Neuronal stem cell (in vitro differentiated cells): Measurements from ENCODE around the gene ADARB1.
A peak's percentile ranks its signal among the peaks of the same experiment; 100 is the strongest.
"Not testable (repeated sequence)": the region's sequence is repeated elsewhere in the genome, so short reads cannot be mapped to it uniquely, and the experiment has no call there.

ENCODE experiments used
- DNase-seq: peaks from one replicate; pipeline ENCODE4 v3.0.0-alpha.2; 2013; ENCODE audit warnings: low spot score
- H2AFZ ChIP-seq: one replicate; pipeline ENCODE4 v1.6.1; 2013; ENCODE audit warnings: mild to moderate bottlenecking, low read length, inconsistent platforms
- H2AK5ac ChIP-seq: 2 replicates; pipeline ENCODE4 v1.6.1; 2013; ENCODE audit warnings: low read depth, mild to moderate bottlenecking, inconsistent platforms, low read length, moderate library complexity, mixed read lengths
- H2BK120ac ChIP-seq: 2 replicates; pipeline ENCODE4 v1.6.1; 2013; ENCODE audit warnings: low read depth, mild to moderate bottlenecking, inconsistent platforms, low read length, moderate library complexity, mixed read lengths
- H2BK12ac ChIP-seq: one replicate; pipeline ENCODE4 v1.6.1; 2013; ENCODE audit warnings: low read length, inconsistent platforms
- H2BK15ac ChIP-seq: 2 replicates; pipeline ENCODE4 v1.6.1; 2013; ENCODE audit warnings: mild to moderate bottlenecking, low read length, inconsistent platforms, mixed read lengths
- H2BK5ac ChIP-seq: one replicate; pipeline ENCODE4 v1.6.1; 2013; ENCODE audit warnings: inconsistent platforms, mild to moderate bottlenecking, low read length, moderate library complexity
- H3K14ac ChIP-seq: one replicate; pipeline ENCODE4 v1.6.1; 2013; ENCODE audit warnings: low read length, inconsistent platforms
- H3K18ac ChIP-seq: 2 replicates; pipeline ENCODE4 v1.6.1; 2013; ENCODE audit warnings: low read length, inconsistent platforms
- H3K23ac ChIP-seq: 2 replicates; pipeline ENCODE4 v1.6.1; 2013; ENCODE audit warnings: low read depth, mild to moderate bottlenecking, mixed read lengths, low read length, inconsistent platforms; ENCODE audit not compliant: poor library complexity
- H3K27ac ChIP-seq: replicated peaks from 3 replicates; pipeline ENCODE4 v1.5.1; 2013; ENCODE audit warnings: low read length, inconsistent platforms
- H3K27me3 ChIP-seq, 3 experiments: 2 replicates each; pipeline ENCODE4 v1.6.1; 2013; ENCODE audit warnings: low read length in 3 of 3, mild to moderate bottlenecking in 2 of 3, inconsistent platforms in 1 of 3, low read depth in 1 of 3, mixed read lengths in 1 of 3, moderate library complexity in 1 of 3; ENCODE audit not compliant: control insufficient read depth in 3 of 3, insufficient read depth in 3 of 3
- H3K36me3 ChIP-seq, 2 donors: replicated peaks in 1 of 2; 2 replicates each; pipeline ENCODE4 v1.6.1; 2013; ENCODE audit warnings: low read length in 2 of 2; ENCODE audit not compliant: control insufficient read depth in 2 of 2, insufficient read depth in 2 of 2
- H3K4ac ChIP-seq: 2 replicates; pipeline ENCODE4 v1.6.1; 2013; ENCODE audit warnings: inconsistent platforms, mild to moderate bottlenecking, low read length, moderate library complexity
- H3K4me1 ChIP-seq, 2 donors: 1 replicate in 1 of 2; 2 replicates in 1 of 2; pipeline ENCODE4 v1.6.1; 2013; ENCODE audit warnings: low read length in 2 of 2, low read depth in 1 of 2; ENCODE audit not compliant: control insufficient read depth in 2 of 2, insufficient read depth in 1 of 2
- H3K4me2 ChIP-seq: one replicate; pipeline ENCODE4 v1.6.1; 2013; ENCODE audit warnings: mild to moderate bottlenecking, low read length, inconsistent platforms; ENCODE audit not compliant: insufficient read depth, poor library complexity, severe bottlenecking
- H3K4me3 ChIP-seq, 2 donors: 2 replicates each; pipeline ENCODE4 v1.5.1; 2013; ENCODE audit warnings: low read length in 2 of 2, mild to moderate bottlenecking in 2 of 2, inconsistent platforms in 1 of 2, moderate library complexity in 1 of 2
- H3K79me1 ChIP-seq: one replicate; pipeline ENCODE4 v1.6.1; 2013; ENCODE audit warnings: low read depth, mild to moderate bottlenecking, inconsistent platforms, low read length, moderate library complexity
- H3K9ac ChIP-seq: one replicate; pipeline ENCODE4 v1.6.1; 2013; ENCODE audit warnings: mild to moderate bottlenecking, low read depth, low read length, inconsistent platforms; ENCODE audit not compliant: poor library complexity
- H3K9me3 ChIP-seq, 2 donors: replicated peaks in 1 of 2; 2 replicates each; pipeline versions ENCODE3 to v1.6.1; 2013; ENCODE audit warnings: low read length in 2 of 2, mild to moderate bottlenecking in 2 of 2, inconsistent platforms in 1 of 2, low read depth in 1 of 2, mixed read lengths in 1 of 2, moderate library complexity in 1 of 2; ENCODE audit not compliant: control insufficient read depth in 2 of 2, insufficient read depth in 1 of 2
- H4K8ac ChIP-seq: one replicate; pipeline ENCODE4 v1.6.1; 2013; ENCODE audit warnings: low read depth, mild to moderate bottlenecking, inconsistent platforms, low read length, moderate library complexity
- H4K91ac ChIP-seq: one replicate; pipeline ENCODE4 v1.6.1; 2013; ENCODE audit warnings: low read length, low read depth, mild to moderate bottlenecking, inconsistent platforms; ENCODE audit not compliant: poor library complexity
- WGBS, 2 donors: extraction: QIAGEN DNeasy Blood & Tissue Kit; methylation state at CpG; one replicate each; pipeline ENCODE4 v1.1.7; 2013; ENCODE audit warnings: missing lambda C conversion rate in 2 of 2, mixed read lengths in 1 of 2; ENCODE audit not compliant: insufficient read length in 2 of 2, insufficient replicate concordance in 1 of 2; ENCODE audit errors: extremely low coverage in 2 of 2; 5-methylcytosine and 5-hydroxymethylcytosine counted together

The ADARB1 gene

GRCh38 chr21:45140944-45141343 lies 66.6 kb downstream of the ADARB1 start:
- not testable (repeated sequence) for H2BK15ac ChIP-seq, H3K4me3 ChIP-seq, H3K4me2 ChIP-seq, H3K4ac ChIP-seq, H3K9me3 ChIP-seq, H3K18ac ChIP-seq, H3K27me3 ChIP-seq, H3K9ac ChIP-seq, H2BK12ac ChIP-seq, H3K27ac ChIP-seq, H4K8ac ChIP-seq, H3K36me3 ChIP-seq, H2AFZ ChIP-seq, DNase-seq, H2BK5ac ChIP-seq, H3K79me1 ChIP-seq, H3K14ac ChIP-seq, H2AK5ac ChIP-seq, H3K23ac ChIP-seq, H3K4me1 ChIP-seq, H2BK120ac ChIP-seq, H4K91ac ChIP-seq
- no CpG with 5 or more reads among the region's 4 CpGs for WGBS, 2 donors

- Histone ChIP-seq H3K23ac (no peak overlapping the region), H3K4me2 (no peak overlapping the region), H2BK12ac (no peak overlapping the region)
Measured at GRCh38 chr21:45141507-45141906, 67.1 kb downstream of the ADARB1 start.

GRCh38 chr21:45142469-45143308 lies 68.3 kb downstream of the ADARB1 start:
- Histone ChIP-seq H2AFZ (no peak overlapping the region), H3K4me2 (no peak overlapping the region), H2BK5ac (no peak overlapping the region), H3K27me3 (no peaks in the 10 kb centered on the region), H2BK12ac (no peak overlapping the region), H3K27ac (no peak overlapping the region), H4K91ac (no peak overlapping the region), H2BK120ac (no peak overlapping the region), H3K14ac (no peak overlapping the region), H3K18ac (peak overlapping the region; percentile 45), H2BK15ac (no peak overlapping the region), H3K4ac (no peak overlapping the region), H3K79me1 (no peaks in the 10 kb centered on the region), H3K4me1 (peaks cover 0 to 2% of the 10 kb centered on the region in 2 donors), H3K36me3 (no peaks in the 10 kb centered on the region), H4K8ac (no peak overlapping the region), H3K23ac (peak overlapping the region; percentile 34), H3K4me3 (no peak overlapping the region), H3K9ac (no peak overlapping the region), H3K9me3 (no peaks in the 10 kb centered on the region), H2AK5ac (no peak overlapping the region)
- WGBS, 2 donors, result no CpG with 5 or more reads among the region's 12 CpGs
- DNase-seq, result no peak

More at GRCh38 chr21:45141507-45141906, 67.1 kb downstream of the ADARB1 start:
- H3K9me3 ChIP-seq, result no peaks in the 10 kb centered on the region
- no peaks in the 10 kb centered on the region for H3K4me1 ChIP-seq
- peaks cover 2% of the 10 kb centered on the region for H3K79me1 ChIP-seq
- H2BK15ac ChIP-seq, result no peak overlapping the region
- H3K9ac ChIP-seq, result no peak overlapping the region
- H3K36me3 ChIP-seq, result no peaks in the 10 kb centered on the region
- no peak overlapping the region for H2BK5ac ChIP-seq
- WGBS, 2 donors, result no CpG with 5 or more reads among the region's 5 CpGs
- no peak for DNase-seq
- no peak overlapping the region for H2AK5ac ChIP-seq
- H3K18ac ChIP-seq, result no peak overlapping the region
- no peak overlapping the region for H3K27ac ChIP-seq
- H4K8ac ChIP-seq, result no peak overlapping the region
- no peak overlapping the region for H2BK120ac ChIP-seq
- H3K27me3 ChIP-seq, result no peaks in the 10 kb centered on the region
- no peak overlapping the region for H3K4ac ChIP-seq
- peak overlapping the region in 1 of 2 donors; percentile 64 for H3K4me3 ChIP-seq
- no peak overlapping the region for H2AFZ ChIP-seq
- no peak overlapping the region for H3K14ac ChIP-seq
- H4K91ac ChIP-seq, result no peak overlapping the region

GRCh38 chr21:45143855-45144254 lies 69.5 kb downstream of the ADARB1 start:
- Histone ChIP-seq H3K9ac (no peak overlapping the region), H2BK5ac (no peak overlapping the region), H3K9me3 (no peaks in the 10 kb centered on the region), H2BK15ac (no peak overlapping the region), H3K4ac (no peak overlapping the region), H3K36me3 (no peaks in the 10 kb centered on the region), H3K23ac (no peak overlapping the region), H2AFZ (no peak overlapping the region), H3K18ac (no peak overlapping the region), H4K91ac (no peak overlapping the region), H3K14ac (no peak overlapping the region), H3K79me1 (no peaks in the 10 kb centered on the region), H2BK12ac (no peak overlapping the region), H3K4me1 (peaks cover 0 to 2% of the 10 kb centered on the region in 2 donors), H2AK5ac (no peak overlapping the region), H4K8ac (no peak overlapping the region), H3K27ac (no peak overlapping the region), H3K4me3 (no peak overlapping the region), H3K27me3 (no peaks in the 10 kb centered on the region), H2BK120ac (no peak overlapping the region), H3K4me2 (no peak overlapping the region)
- no CpG with 5 or more reads among the region's 3 CpGs for WGBS, 2 donors
- DNase-seq, result no peak
